Stimulated activated CD8-positive, alpha-beta memory T cell treated with anti-CD3 and anti-CD28 coated beads, Interleukin-7, amount 100 ng/mL, for 1 hour (primary cell): ENCODE results near the gene HDAC8.
"Not testable (repeated sequence)": the region's sequence is repeated elsewhere in the genome, so short reads cannot be mapped to it uniquely, and the experiment has no call there.

Experiments used
- DNase-seq, 2 donors: peaks; one replicate each; pipeline ENCODE4 v3.0.0-alpha.2; 2020; ENCODE audit warnings: low read depth in 2 of 2

The HDAC8 gene

GRCh38 chrX:72461766-72462165 is 110.9 kb downstream of the HDAC8 start:
- no peak for DNase-seq

GRCh38 chrX:72461288-72461687 is 111.4 kb downstream of the HDAC8 start:
- DNase-seq, result no peak

DNA sequence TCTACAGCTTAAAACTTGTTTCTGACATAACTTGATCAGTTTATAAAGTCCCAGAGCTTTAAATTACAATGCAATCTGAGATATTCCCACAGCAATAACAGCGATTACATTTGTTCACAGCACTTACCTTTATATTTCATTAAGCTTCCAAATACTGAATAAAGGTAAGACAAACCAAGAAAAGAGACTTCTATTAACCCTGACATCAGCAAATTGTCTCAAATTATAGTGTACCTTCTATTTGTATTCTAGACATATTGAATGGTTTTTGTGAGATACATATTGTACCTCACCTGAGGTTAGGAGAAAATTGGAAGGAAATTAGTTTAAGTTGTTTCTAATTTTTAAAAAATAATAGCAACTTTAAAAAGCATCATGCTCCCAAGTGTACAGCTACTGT is 111.9 kb downstream of the HDAC8 start:
- DNase-seq, result no peak

GRCh38 chrX:72449034-72449433 is 123.6 kb downstream of the HDAC8 start:
- DNase-seq, result not testable (repeated sequence)

DNA sequence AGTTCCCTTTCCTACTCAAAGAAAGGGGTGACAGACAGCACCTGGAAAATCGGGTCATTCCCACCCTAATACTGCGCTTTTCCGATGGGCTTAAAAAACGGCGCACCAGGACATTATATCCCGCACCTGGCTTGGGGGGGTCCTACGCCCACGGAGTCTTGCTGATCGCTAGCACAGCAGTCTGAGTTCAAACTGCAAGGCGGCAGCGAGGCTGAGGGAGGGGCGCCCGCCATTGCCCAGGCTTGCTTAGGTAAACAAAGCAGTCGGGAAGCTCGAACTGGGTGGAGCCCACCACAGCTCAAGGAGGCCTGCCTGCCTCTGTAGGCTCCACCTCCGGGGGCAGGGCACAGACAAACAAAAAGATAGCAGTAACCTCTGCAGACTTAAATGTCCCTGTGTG is 131.9 kb downstream of the HDAC8 start:
- DNase-seq, result not testable (repeated sequence)

GRCh38 chrX:72436010-72436409 is 136.6 kb downstream of the HDAC8 start:
- no peak for DNase-seq

- DNase-seq, result no peak
Measured at GRCh38 chrX:72430405-72430968, 142.2 kb downstream of the HDAC8 start.

DNA sequence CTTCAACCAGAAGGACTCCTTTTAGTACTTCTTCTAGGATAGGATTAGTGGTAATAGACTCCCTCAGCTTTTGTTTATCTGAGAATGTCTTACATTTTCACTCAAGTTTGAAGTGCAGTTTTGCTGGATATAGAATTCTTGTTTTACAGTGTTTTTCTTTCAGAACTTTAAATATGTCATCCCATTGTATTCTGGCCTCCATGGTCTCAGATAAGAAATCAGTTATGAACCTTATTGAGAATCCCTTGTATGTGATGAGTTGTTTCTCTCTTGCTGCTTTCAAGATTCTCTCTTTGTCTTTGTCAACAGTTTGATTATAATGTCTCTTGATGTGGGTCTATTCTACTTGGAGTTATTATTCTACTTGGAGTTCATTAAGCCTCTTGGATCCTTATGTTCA is 150.8 kb downstream of the HDAC8 start:
- DNase-seq, result no peak

DNA sequence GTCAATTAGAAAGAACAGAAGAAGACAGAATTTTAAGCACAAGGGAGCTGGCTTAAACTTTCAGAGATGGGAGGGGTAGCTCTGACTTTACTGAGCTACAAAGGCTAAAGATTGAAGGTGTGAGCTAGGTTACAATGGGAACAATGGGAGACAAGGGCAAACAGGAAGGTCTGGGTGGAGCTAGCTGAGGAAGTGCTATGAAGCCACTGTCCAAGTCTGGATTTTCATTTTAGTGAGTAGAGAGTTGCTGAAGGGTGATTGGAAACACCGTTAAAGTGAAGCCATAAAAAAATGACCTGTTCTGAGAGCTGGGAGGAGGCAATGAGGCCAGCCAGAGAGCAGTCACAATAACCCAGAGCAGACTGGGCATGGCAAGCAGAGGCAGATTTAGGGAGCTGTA is 162.7 kb downstream of the HDAC8 start:
- DNase-seq, result no peak

GRCh38 chrX:72408885-72409284 is 163.8 kb downstream of the HDAC8 start:
- DNase-seq, result no peak

DNA sequence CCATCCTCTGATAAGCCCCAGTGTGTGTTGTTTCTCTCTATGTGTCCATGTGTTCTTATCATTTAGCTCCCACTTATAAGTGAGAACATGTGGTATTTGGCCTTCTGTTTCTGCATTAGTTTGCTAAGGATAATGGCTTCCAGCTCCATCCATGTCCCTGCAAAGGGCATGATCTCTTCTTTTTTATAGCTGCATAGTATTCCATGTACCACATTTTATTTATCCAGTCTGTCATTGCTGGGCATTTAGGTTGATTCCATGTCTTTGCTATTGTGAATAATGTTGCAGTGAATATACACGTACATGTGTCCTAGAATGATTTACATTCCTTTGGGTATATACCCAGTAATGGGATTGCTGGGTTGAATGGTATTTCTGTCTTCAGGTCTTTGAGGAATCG is 167.5 kb downstream of the HDAC8 start:
- not testable (repeated sequence) for DNase-seq

DNA sequence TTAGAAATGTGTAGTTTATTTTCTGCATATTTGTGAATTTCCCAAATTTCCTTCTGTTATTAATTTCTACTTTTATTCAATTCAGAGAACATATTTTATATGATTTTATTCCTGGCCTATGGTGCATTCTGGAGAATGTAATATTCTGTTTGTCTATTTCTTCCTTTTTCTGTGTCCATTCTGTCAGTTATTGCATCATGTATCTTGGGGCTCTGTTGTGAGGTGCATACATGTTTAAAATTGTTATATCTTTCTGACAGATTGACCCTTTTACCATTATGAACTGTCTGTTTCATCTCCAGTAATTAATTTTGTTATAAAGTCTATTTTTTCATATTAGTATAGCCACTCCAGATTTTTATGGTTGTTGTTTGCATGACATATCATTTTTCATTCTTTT is 170.0 kb downstream of the HDAC8 start:
- no peak for DNase-seq

GRCh38 chrX:72399816-72400215 is 172.8 kb downstream of the HDAC8 start:
- DNase-seq, result no peak

- no peak for DNase-seq
Measured at GRCh38 chrX:72396117-72396516, 176.5 kb downstream of the HDAC8 start.

GRCh38 chrX:72395237-72395636 is 177.4 kb downstream of the HDAC8 start:
- DNase-seq, result no peak

DNA sequence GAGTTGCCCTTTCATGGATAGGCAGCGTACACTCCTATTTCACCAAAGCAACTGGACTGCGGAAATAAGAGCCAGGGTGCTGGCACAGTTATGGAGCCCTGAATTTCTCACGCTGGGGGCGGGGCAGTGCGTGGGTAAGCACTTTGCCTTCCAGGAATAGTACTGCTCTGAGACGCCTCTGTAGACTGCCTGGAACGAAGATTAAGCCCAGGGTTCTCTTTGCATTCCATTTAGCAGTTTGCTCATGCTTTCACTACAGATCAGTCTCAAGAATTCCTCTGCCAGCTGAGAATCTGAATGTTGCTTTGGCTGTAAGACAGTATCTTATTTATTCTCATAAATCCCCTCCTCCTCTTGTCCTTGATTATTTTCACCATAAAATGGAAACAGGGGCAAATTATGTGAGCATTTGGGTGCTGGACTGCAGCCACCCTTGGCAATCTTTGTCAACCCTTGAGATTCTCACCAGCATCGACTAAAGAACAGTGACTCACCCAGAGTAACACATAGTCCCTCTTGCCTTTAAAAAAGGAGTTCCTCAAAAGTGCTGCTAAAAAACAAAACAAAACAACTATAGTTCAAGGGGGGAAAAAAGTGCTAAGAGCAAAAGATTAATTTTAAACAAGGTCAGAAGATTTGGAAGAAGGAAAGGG is 178.0 kb downstream of the HDAC8 start:
- DNase-seq, result no peak

- no peak for DNase-seq
Measured at GRCh38 chrX:72393836-72394517, 178.7 kb downstream of the HDAC8 start.

GRCh38 chrX:72392816-72393800 is 179.5 kb downstream of the HDAC8 start:
- no peak for DNase-seq

DNA sequence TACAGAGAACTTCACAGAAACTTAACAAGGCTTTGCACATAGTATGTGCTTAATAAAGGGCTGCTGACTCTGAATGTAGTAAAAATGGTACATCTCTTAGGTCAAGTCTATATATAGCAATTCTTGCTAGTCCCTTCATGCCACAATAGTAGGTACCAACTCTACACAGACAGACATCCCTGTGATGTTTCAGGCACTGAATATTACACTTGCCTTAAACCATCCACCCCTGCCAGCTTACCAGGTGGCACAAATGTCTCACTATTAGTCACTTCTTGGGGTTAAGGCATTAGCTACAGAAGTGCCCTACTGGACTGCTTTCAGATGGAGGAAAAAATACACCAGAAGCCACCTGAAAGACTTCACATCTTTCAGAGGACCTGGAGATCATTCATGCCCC is 180.6 kb downstream of the HDAC8 start:
- no peak for DNase-seq

DNA sequence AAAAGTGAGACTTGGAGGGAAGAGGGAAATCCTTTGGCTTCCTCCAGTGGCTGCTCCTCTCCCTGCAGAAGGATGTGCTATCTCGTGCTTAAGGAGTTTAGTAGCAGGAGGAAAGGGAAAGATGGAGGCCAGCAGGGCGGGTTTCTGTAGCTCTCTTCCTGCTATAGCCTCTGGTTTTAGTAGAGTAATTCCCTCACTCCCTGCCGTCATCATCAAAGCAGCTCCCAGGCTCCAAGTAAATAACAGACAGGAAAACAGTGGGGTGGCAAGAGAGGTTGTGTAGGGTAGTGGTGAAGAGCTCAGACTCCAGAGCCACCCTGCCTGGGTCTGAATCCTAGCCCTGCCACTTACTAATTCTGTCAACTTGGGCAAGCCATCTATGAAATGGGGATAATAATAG is 185.4 kb downstream of the HDAC8 start:
- no peak for DNase-seq

- DNase-seq, result no peak
Measured at GRCh38 chrX:72382202-72382595, 190.4 kb downstream of the HDAC8 start.
